Neural cell (in vitro differentiated cells): Measurements from ENCODE around the gene GALNT1. TPM values are rescaled to one million over a fixed set of nuclear protein-coding genes. Genes with fewer than 3 reads are reported as not detected.

Source experiments
- H2AFZ ChIP-seq: fragments of 200-600, 300-800 bp; sonication (generic), shearing (Covaris generic); 2 replicates; pipeline ENCODE4 v1.6.0; 2014; ENCODE audit warnings: low read depth, mild to moderate bottlenecking, antibody characterized with exemption, low read length, moderate library complexity
- H3F3A ChIP-seq: fragments of 200-600 bp; shearing (Covaris generic); 2 replicates; pipeline ENCODE4 v1.6.1; 2016; ENCODE audit warnings: mild to moderate bottlenecking, moderate library complexity, mixed read lengths, antibody characterized with exemption, low read length; ENCODE audit not compliant: insufficient read depth, poor library complexity, severe bottlenecking
- H3K27ac ChIP-seq: fragments of 200-600, 300-800 bp; sonication (generic), shearing (Covaris generic); 2 replicates; pipeline ENCODE4 v1.5.1; 2014; ENCODE audit warnings: mild to moderate bottlenecking, low read length, moderate library complexity
- H3K27me3 ChIP-seq: fragments of 300-800, 200-600 bp; sonication (generic), shearing (Covaris generic); 2 replicates; pipeline ENCODE4 v1.6.0; 2014; ENCODE audit warnings: mild to moderate bottlenecking, low read depth, low read length, moderate library complexity; ENCODE audit not compliant: insufficient read depth
- H3K36me3 ChIP-seq: fragments of 300-800, 200-600 bp; sonication (generic), shearing (Covaris generic); 2 replicates; pipeline ENCODE4 v1.5.1; 2014; ENCODE audit warnings: mild to moderate bottlenecking, antibody characterized with exemption, low read length, moderate library complexity; ENCODE audit not compliant: insufficient read depth
- H3K4me2 ChIP-seq: fragments of 300-800, 200-600 bp; sonication (generic), shearing (Covaris generic); 2 replicates; pipeline ENCODE4 v1.6.0; 2014; ENCODE audit warnings: mild to moderate bottlenecking, low read length
- H3K4me3 ChIP-seq: fragments of 300-800, 200-600 bp; sonication (generic), shearing (Covaris generic); 2 replicates; pipeline ENCODE4 v1.5.1; 2014; ENCODE audit warnings: mild to moderate bottlenecking, low read length, moderate library complexity
- H3K79me2 ChIP-seq: fragments of 200-600 bp; shearing (Covaris generic); replicated peaks from 2 replicates; pipeline ENCODE4 v1.6.0; 2014; ENCODE audit warnings: mild to moderate bottlenecking, low read length, moderate library complexity; ENCODE audit not compliant: insufficient read depth
- H3K9ac ChIP-seq: fragments of 300-800, 200-600 bp; sonication (generic), shearing (Covaris generic); 2 replicates; pipeline ENCODE4 v1.6.1; 2016; ENCODE audit warnings: mild to moderate bottlenecking, low read length, mixed read lengths
- H3K9me2 ChIP-seq: fragments of 200-600 bp; shearing (Covaris generic); 2 replicates; pipeline ENCODE4 v1.6.1; 2016; ENCODE audit warnings: mild to moderate bottlenecking, low read length, mixed read lengths; ENCODE audit not compliant: insufficient read depth
- H3K9me3 ChIP-seq: fragments of 200-600, 300-800 bp; sonication (generic), shearing (Covaris generic); 2 replicates; pipeline ENCODE4 v1.6.1; 2016; ENCODE audit warnings: mild to moderate bottlenecking, mixed run types, low read length, moderate library complexity, mixed read lengths
- H4K20me1 ChIP-seq: fragments of 200-600 bp; shearing (Covaris generic); 2 replicates; pipeline ENCODE4 v1.6.1; 2016; ENCODE audit warnings: mild to moderate bottlenecking, mixed run types; ENCODE audit not compliant: insufficient read depth
- EP300 ChIP-seq: fragments of 450-650 bp; conservative IDR thresholded peaks from 2 replicates; pipeline ENCODE4 v1.6.1; 2014; ENCODE audit warnings: antibody characterized with exemption, mild to moderate bottlenecking, moderate library complexity; ENCODE audit not compliant: poor library complexity, severe bottlenecking
- EZH2 ChIP-seq: fragments of 200-600, 300-800 bp; shearing (Covaris generic), sonication (generic); IDR thresholded peaks from 2 replicates; pipeline ENCODE4 v1.6.1; 2014; ENCODE audit warnings: antibody characterized with exemption, low read length, borderline replicate concordance, mild to moderate bottlenecking; ENCODE audit not compliant: insufficient read depth, poor library complexity, severe bottlenecking
- MXI1 ChIP-seq: fragments of 450-650 bp; conservative IDR thresholded peaks from 2 replicates; pipeline ENCODE4 v1.6.1; 2014; ENCODE audit warnings: antibody characterized with exemption, mild to moderate bottlenecking; ENCODE audit not compliant: poor library complexity, severe bottlenecking
- POLR2AphosphoS5 ChIP-seq: IDR thresholded peaks from 2 replicates; pipeline ENCODE4 v1.6.1; 2012
- RAD21 ChIP-seq: fragments of 450-650 bp; conservative IDR thresholded peaks from 2 replicates; pipeline ENCODE4 v1.6.1; 2014; ENCODE audit warnings: antibody characterized with exemption, mild to moderate bottlenecking, moderate library complexity
- REST ChIP-seq: IDR thresholded peaks from 2 replicates; pipeline ENCODE4 v1.6.1; 2012; ENCODE audit warnings: borderline replicate concordance
- SMC3 ChIP-seq: fragments of 450-650 bp; conservative IDR thresholded peaks from 2 replicates; pipeline ENCODE4 v1.6.1; 2014; ENCODE audit warnings: antibody characterized with exemption, mild to moderate bottlenecking, moderate library complexity; ENCODE audit not compliant: poor library complexity
- TAF1 ChIP-seq: IDR thresholded peaks from 2 replicates; pipeline ENCODE4 v1.6.1; 2012; ENCODE audit warnings: low read depth
- polyA plus RNA-seq: library from polyadenylated mRNA; depleted of rRNA; stranded (reverse); fragments of >200 nt; gene quantifications from 2 replicates; pipeline ENCODE4 v1.2.3, GENCODE V29; 2014
- TF ChIP-seq, protein P1 (sequence below): fragments of 450-650 bp; IDR thresholded peaks from 2 replicates; pipeline ENCODE4 v1.5.1; 2014; ENCODE audit warnings: antibody characterized with exemption, mild to moderate bottlenecking, moderate library complexity; ENCODE audit not compliant: poor library complexity, severe bottlenecking

GALNT1 gene
- polyA plus RNA-seq, 1 donor from 2014 or later = 103 TPM

- no peaks in the 10 kb centered on the region for H3F3A ChIP-seq
- no peak overlapping the region for H3K9ac ChIP-seq
- no peak for TF ChIP-seq POLR2AphosphoS5
- no peak for TF ChIP-seq RAD21
- no peak for TF ChIP-seq MXI1
- no peak for TF ChIP-seq EZH2
- TF ChIP-seq EP300 = no peak
- TF ChIP-seq, protein P1, sequence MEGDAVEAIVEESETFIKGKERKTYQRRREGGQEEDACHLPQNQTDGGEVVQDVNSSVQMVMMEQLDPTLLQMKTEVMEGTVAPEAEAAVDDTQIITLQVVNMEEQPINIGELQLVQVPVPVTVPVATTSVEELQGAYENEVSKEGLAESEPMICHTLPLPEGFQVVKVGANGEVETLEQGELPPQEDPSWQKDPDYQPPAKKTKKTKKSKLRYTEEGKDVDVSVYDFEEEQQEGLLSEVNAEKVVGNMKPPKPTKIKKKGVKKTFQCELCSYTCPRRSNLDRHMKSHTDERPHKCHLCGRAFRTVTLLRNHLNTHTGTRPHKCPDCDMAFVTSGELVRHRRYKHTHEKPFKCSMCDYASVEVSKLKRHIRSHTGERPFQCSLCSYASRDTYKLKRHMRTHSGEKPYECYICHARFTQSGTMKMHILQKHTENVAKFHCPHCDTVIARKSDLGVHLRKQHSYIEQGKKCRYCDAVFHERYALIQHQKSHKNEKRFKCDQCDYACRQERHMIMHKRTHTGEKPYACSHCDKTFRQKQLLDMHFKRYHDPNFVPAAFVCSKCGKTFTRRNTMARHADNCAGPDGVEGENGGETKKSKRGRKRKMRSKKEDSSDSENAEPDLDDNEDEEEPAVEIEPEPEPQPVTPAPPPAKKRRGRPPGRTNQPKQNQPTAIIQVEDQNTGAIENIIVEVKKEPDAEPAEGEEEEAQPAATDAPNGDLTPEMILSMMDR = no peak
- TF ChIP-seq REST = no peak
- H3K4me2 ChIP-seq = no peak overlapping the region
- H3K9me3 ChIP-seq = no peaks in the 10 kb centered on the region
- H3K9me2 ChIP-seq = no peaks in the 10 kb centered on the region
- no peak overlapping the region for H3K27ac ChIP-seq
- H4K20me1 ChIP-seq = no peaks in the 10 kb centered on the region
- H3K36me3 ChIP-seq = no peaks in the 10 kb centered on the region
- no peaks in the 10 kb centered on the region for H3K27me3 ChIP-seq
- no peak overlapping the region for H2AFZ ChIP-seq
- peaks cover 85% of the 10 kb centered on the region for H3K79me2 ChIP-seq
- H3K4me3 ChIP-seq = no peak overlapping the region
These were observed 24.3 kb downstream of the GALNT1 start for GRCh38 chr18:35605686-35606417.

DNA sequence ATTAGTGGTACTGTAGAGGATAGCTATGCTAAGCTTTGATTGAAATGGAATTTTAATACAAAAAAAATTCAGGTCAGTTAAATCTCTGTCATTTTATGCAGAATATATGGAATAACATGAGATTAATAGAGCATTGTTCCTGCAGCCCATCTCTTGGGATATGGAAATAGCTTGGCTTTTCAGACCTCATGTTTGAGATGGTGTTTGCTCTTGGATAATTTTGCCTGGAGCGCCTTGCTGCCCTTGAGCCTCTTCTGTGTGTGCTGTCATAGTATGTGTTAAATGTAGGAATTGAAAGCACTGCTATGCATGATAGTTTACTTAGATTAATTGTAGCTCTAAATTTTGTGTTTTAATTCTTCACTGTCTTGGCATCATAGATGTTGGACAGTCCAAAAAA lies 27.7 kb downstream of the GALNT1 start:
- Histone ChIP-seq H3K4me3 (no peak overlapping the region), H3F3A (no peaks in the 10 kb centered on the region), H3K27me3 (no peaks in the 10 kb centered on the region), H3K79me2 (peaks cover 65% of the 10 kb centered on the region), H3K9ac (no peak overlapping the region), H3K36me3 (no peaks in the 10 kb centered on the region), H2AFZ (no peak overlapping the region), H3K4me2 (no peak overlapping the region), H4K20me1 (no peaks in the 10 kb centered on the region), H3K9me3 (no peaks in the 10 kb centered on the region), H3K9me2 (no peaks in the 10 kb centered on the region), H3K27ac (no peak overlapping the region)
- no peak for TF ChIP-seq SMC3
- TF ChIP-seq, protein P1 = no peak
- no peak for TF ChIP-seq REST
- TF ChIP-seq POLR2AphosphoS5 = no peak
- TF ChIP-seq RAD21 = no peak
- TF ChIP-seq EP300 = no peak
- no peak for TF ChIP-seq TAF1
